PFSK-1 (cell line): ENCODE data around the gene FBXL7.

Source experiments
- POLR2AphosphoS5 ChIP-seq: IDR thresholded peaks from 2 replicates; pipeline ENCODE4 v1.6.1; 2012; ENCODE audit warnings: low read depth, mild to moderate bottlenecking, control low read depth, low read length, moderate library complexity
- REST ChIP-seq, 2 experiments: IDR thresholded peaks; 2 replicates each; pipeline versions ENCODE4 v1.6.1 to v1.8.0; 2011 to 2012; ENCODE audit warnings: low read depth in 2 of 2, low read length in 2 of 2, control low read depth in 1 of 2, inconsistent platforms in 1 of 2, mild to moderate bottlenecking in 1 of 2, moderate library complexity in 1 of 2; ENCODE audit not compliant: insufficient read depth in 1 of 2
- SIN3A ChIP-seq: IDR thresholded peaks from 2 replicates; pipeline ENCODE4 v1.6.1; 2012; ENCODE audit warnings: mild to moderate bottlenecking, low read length, moderate library complexity, borderline replicate concordance; ENCODE audit not compliant: insufficient read depth
- TAF1 ChIP-seq: IDR thresholded peaks from 2 replicates; pipeline ENCODE4 v1.6.1; 2012; ENCODE audit warnings: low read length, control low read depth, borderline replicate concordance; ENCODE audit not compliant: insufficient read depth

- no peak for TF ChIP-seq REST (IDR thresholded peaks at IDR 0.05; ENCODE audit: insufficient read depth in 1 of 2, low read depth in 2 of 2, low read length in 2 of 2)
- TF ChIP-seq POLR2AphosphoS5: no peak
- no peak for TF ChIP-seq TAF1
- TF ChIP-seq SIN3A: no peak
Observed at GRCh38 chr5:15718421-15719179, 218.6 kb downstream of the FBXL7 start.
